ENCODE data around the gene TNFRSF1B. TPM values are rescaled to one million over a fixed set of nuclear protein-coding genes. Genes with fewer than 3 reads are reported as not detected.

Gene TNFRSF1B
- total and polyA plus RNA-seq, 2 of the 8 experiments (the other 6 are each of a cell fraction or from before 2014, with no cell fraction given), result 1.7 to 2.9 TPM

GRCh38 chr1:12177156-12177998 is 10.6 kb downstream of the TNFRSF1B start:
- H3K79me1 ChIP-seq (ENCODE audit: low read depth, low read length), result no peaks in the 10 kb centered on the region
- H3K4me1 ChIP-seq (replicated peaks in 1 of 4; ENCODE audit: control insufficient read depth in 3 of 4, insufficient read depth in 4 of 4, low read length in 3 of 4), result peaks cover 0 to 16% (median 2%) of the 10 kb centered on the region in 4 experiments; a peak in 3 of 7 replicates
- H3K79me2 ChIP-seq (ENCODE audit: control insufficient read depth in 1 of 2, insufficient read depth in 2 of 2, low read length in 2 of 2), result no peaks in the 10 kb centered on the region
- POLR2A ChIA-PET (ENCODE audit: partially characterized antibody), result interaction anchor here (0.9 to 2.4 kb wide), 2 partner anchors 10 kb away, joined by 4 to 10 read pairs; partner anchors contain the start of gene TNFRSF1B
- WGBS, 2 experiments (ENCODE audit: extremely low coverage in 1 of 2, insufficient coverage in 1 of 2, insufficient read length in 1 of 2, insufficient replicate concordance in 2 of 2, low coverage in 1 of 2, low lambda C conversion rate in 2 of 2, missing lambda C conversion rate in 1 of 2), result 84% methylated on average over 20 of the region's 24 CpGs; no CpG with 5 or more reads in 1 of the 2 experiments
- no peak overlapping the region for H2AFZ ChIP-seq (ENCODE audit: low read length)
- no peaks in the 10 kb centered on the region for H4K20me1 ChIP-seq (replicated peaks in 1 of 2; ENCODE audit: control insufficient read depth in 1 of 2, insufficient read depth in 2 of 2, low read length in 2 of 2)
- H2BK5ac ChIP-seq (ENCODE audit: low read depth, low read length), result no peak overlapping the region
- H3K9me3 ChIP-seq (ENCODE audit: insufficient read depth in 2 of 2, low read depth in 1 of 2, low read length in 1 of 2), result no peaks in the 10 kb centered on the region
- no peak overlapping the region for H3K56ac ChIP-seq (replicated peaks; ENCODE audit: insufficient read length, low read depth, low read length)
- no peak overlapping the region for H2BK120ac ChIP-seq (replicated peaks; ENCODE audit: low read depth, low read length)
- H3K36me3 ChIP-seq (ENCODE audit: control insufficient read depth in 2 of 4, insufficient read depth in 4 of 4, low read length in 3 of 4), result no peaks in the 10 kb centered on the region
- H3K23ac ChIP-seq (ENCODE audit: insufficient read length), result no peak overlapping the region
- H3K27me3 ChIP-seq (replicated peaks in 1 of 4; ENCODE audit: control insufficient read depth in 3 of 4, extremely low read depth in 1 of 4, insufficient read depth in 3 of 4, low read length in 3 of 4), result no peaks in the 10 kb centered on the region
- H3K23me2 ChIP-seq (ENCODE audit: low read depth, low read length), result no peaks in the 10 kb centered on the region
- no peak overlapping the region for H3K4me2 ChIP-seq (ENCODE audit: insufficient read depth in 1 of 2, low read depth in 2 of 2, low read length in 2 of 2)
- FAIRE-seq (no peak), DNase-seq (ENCODE audit: low read depth in 1 of 2, low spot score in 2 of 2) (no peak)
- H3K18ac ChIP-seq (ENCODE audit: extremely low read depth, low read length), result no peak overlapping the region
- no peak overlapping the region for H3K4me3 ChIP-seq (ENCODE audit: extremely low read depth in 1 of 4, insufficient read depth in 2 of 4, low read depth in 3 of 4, low read length in 4 of 4)
- H2BK12ac ChIP-seq (ENCODE audit: low read depth, low read length), result no peak overlapping the region
- peak overlapping the region; percentile 0 for H4K91ac ChIP-seq (replicated peaks; ENCODE audit: insufficient read length, low read length)
- H3K4ac ChIP-seq (replicated peaks; ENCODE audit: insufficient read length, low read depth, low read length), result no peak overlapping the region
- H3K14ac ChIP-seq (ENCODE audit: insufficient read length), result no peak overlapping the region
- no peak overlapping the region for H2AK5ac ChIP-seq (ENCODE audit: low read depth, low read length)
- no peak overlapping the region for H3K9ac ChIP-seq (replicated peaks in 1 of 4; ENCODE audit: extremely low read depth in 1 of 4, low read depth in 3 of 4, low read length in 3 of 4)
- CTCF ChIA-PET (ENCODE audit: partially characterized antibody), result interaction anchor here (0.7 to 5.0 kb wide), 16 partner anchors 9 to 98 kb away, joined by 3 to 29 read pairs (median 4); no protein-coding TSS in a partner anchor
- H2BK15ac ChIP-seq (ENCODE audit: low read length), result no peak overlapping the region
- H4K8ac ChIP-seq (ENCODE audit: extremely low read depth, insufficient read depth, low read length), result peak overlapping the region; percentile 12; the same call in 1 of the 2 replicates
- TF ChIP-seq, protein P1, sequence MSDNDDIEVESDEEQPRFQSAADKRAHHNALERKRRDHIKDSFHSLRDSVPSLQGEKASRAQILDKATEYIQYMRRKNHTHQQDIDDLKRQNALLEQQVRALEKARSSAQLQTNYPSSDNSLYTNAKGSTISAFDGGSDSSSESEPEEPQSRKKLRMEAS (IDR thresholded peaks at IDR 0.05), result no peak
- no peak for TF ChIP-seq CREB1 (IDR thresholded peaks at IDR 0.05)
- H3K27ac ChIP-seq (ENCODE audit: low read depth, low read length), result no peak overlapping the region
- H2BK20ac ChIP-seq (ENCODE audit: low read length), result no peak overlapping the region
- H4K5ac ChIP-seq (ENCODE audit: insufficient read length, low read depth, low read length), result no peak overlapping the region

Measured in H1 (cell line).